Neural crest cell (in vitro differentiated cells): ENCODE measurements around the gene CCDC85A. TPM values are rescaled to one million over a fixed set of nuclear protein-coding genes. Genes with fewer than 3 reads are reported as not detected.

Source experiments
- DNase-seq: peaks from one replicate; pipeline ENCODE4 v3.0.0; 2021; ENCODE audit warnings: low read depth, mixed read lengths, low spot score
- H3K27ac Mint-ChIP-seq: one replicate; pipeline ENCODE4 v1.8.0; 2021; ENCODE audit warnings: mild to moderate bottlenecking, mixed read lengths; ENCODE audit not compliant: unreplicated experiment
- H3K27me3 Mint-ChIP-seq: 2 replicates; pipeline ENCODE4 v1.8.0; 2021; ENCODE audit warnings: low read depth, mild to moderate bottlenecking, mixed read lengths
- H3K36me3 Mint-ChIP-seq: 2 replicates; pipeline ENCODE4 v1.8.0; 2021; ENCODE audit warnings: low read depth, mild to moderate bottlenecking, mixed read lengths
- H3K4me1 Mint-ChIP-seq: 2 replicates; pipeline ENCODE4 v1.8.0; 2021; ENCODE audit warnings: mixed read lengths
- H3K4me3 Mint-ChIP-seq: one replicate; pipeline ENCODE4 v1.8.0; 2021; ENCODE audit warnings: mild to moderate bottlenecking, mixed read lengths
- H3K9me3 Mint-ChIP-seq: 2 replicates; pipeline ENCODE4 v1.8.0; 2021; ENCODE audit warnings: mixed read lengths
- total RNA-seq: library from RNA; stranded (reverse); gene quantifications from 2 replicates; pipeline ENCODE4 v1.2.1, GENCODE V29; 2021
- TF ChIP-seq, protein P1 (sequence below): fragments of 200-600 bp; sonication (generic); conservative IDR thresholded peaks from 2 replicates; pipeline ENCODE4 v1.5.0; 2021; ENCODE audit warnings: antibody characterized with exemption, mild to moderate bottlenecking

The CCDC85A gene
- total RNA-seq, 1 donor from 2014 or later: 0.19 TPM

GRCh38 chr2:56197816-56198215 is 14.0 kb downstream of the CCDC85A start:
- DNase-seq: no peak
- Mint-ChIP-seq H3K27ac (no peak overlapping the region), H3K9me3 (no peaks in the 10 kb centered on the region), H3K27me3 (peaks cover 25% of the 10 kb centered on the region), H3K4me1 (no peaks in the 10 kb centered on the region), H3K36me3 (no peaks in the 10 kb centered on the region), H3K4me3 (no peak overlapping the region)
- TF ChIP-seq, protein P1, sequence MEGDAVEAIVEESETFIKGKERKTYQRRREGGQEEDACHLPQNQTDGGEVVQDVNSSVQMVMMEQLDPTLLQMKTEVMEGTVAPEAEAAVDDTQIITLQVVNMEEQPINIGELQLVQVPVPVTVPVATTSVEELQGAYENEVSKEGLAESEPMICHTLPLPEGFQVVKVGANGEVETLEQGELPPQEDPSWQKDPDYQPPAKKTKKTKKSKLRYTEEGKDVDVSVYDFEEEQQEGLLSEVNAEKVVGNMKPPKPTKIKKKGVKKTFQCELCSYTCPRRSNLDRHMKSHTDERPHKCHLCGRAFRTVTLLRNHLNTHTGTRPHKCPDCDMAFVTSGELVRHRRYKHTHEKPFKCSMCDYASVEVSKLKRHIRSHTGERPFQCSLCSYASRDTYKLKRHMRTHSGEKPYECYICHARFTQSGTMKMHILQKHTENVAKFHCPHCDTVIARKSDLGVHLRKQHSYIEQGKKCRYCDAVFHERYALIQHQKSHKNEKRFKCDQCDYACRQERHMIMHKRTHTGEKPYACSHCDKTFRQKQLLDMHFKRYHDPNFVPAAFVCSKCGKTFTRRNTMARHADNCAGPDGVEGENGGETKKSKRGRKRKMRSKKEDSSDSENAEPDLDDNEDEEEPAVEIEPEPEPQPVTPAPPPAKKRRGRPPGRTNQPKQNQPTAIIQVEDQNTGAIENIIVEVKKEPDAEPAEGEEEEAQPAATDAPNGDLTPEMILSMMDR: no peak

DNA sequence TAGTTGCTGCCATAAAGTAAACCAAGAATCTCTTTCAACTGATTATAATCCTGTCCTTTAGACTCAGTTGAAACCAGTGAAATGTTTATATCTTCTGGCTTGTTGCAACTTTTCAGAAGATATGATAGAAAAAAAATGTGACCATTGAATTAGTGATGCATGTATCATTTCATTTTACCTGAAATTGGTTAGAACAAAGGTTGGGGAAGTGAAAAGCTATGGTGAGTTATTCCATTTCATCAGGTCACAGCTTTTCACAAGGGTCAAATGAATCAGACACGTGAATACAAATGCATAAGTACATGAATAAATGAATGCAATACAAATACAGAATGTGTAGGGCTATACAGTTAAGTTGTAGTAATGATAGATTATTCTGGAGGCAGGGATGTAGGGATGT is 15.1 kb downstream of the CCDC85A start:
- TF ChIP-seq, protein P1: no peak
- no peak for DNase-seq
- Mint-ChIP-seq H3K36me3 (no peaks in the 10 kb centered on the region), H3K27ac (no peak overlapping the region), H3K4me3 (no peak overlapping the region), H3K4me1 (no peaks in the 10 kb centered on the region), H3K27me3 (peaks cover 15% of the 10 kb centered on the region), H3K9me3 (no peaks in the 10 kb centered on the region)

DNA sequence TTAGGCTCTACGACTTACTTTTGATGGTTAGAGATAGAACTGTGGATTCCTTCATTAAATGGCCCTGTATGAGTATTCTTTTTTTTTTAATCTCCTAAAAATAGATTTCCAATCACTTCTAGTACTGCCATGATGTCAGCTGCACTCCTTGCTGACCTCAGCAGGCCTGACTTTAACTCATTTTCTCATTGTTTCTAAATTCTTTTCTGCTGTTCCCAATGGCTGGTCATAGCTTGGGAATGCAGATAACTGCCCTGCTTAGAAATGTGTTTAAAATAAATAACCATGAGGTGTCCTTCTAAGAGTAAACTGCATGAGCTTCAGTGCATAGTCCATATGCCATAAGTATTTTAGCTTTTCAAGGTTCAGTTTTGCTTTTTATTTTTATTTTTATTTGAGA is 15.7 kb downstream of the CCDC85A start:
- peaks cover 13% of the 10 kb centered on the region for H3K27me3 Mint-ChIP-seq
- H3K4me3 Mint-ChIP-seq: no peak overlapping the region
- H3K27ac Mint-ChIP-seq: no peak overlapping the region
- DNase-seq: no peak
- H3K4me1 Mint-ChIP-seq: no peaks in the 10 kb centered on the region
- no peaks in the 10 kb centered on the region for H3K36me3 Mint-ChIP-seq
- TF ChIP-seq, protein P1: no peak
- no peaks in the 10 kb centered on the region for H3K9me3 Mint-ChIP-seq

- DNase-seq: no peak
- no peak overlapping the region for H3K4me3 Mint-ChIP-seq
- no peaks in the 10 kb centered on the region for H3K36me3 Mint-ChIP-seq
- peaks cover 3% of the 10 kb centered on the region for H3K27me3 Mint-ChIP-seq
- no peak overlapping the region for H3K27ac Mint-ChIP-seq
- H3K4me1 Mint-ChIP-seq: no peaks in the 10 kb centered on the region
- TF ChIP-seq, protein P1: no peak
- H3K9me3 Mint-ChIP-seq: peaks cover 4% of the 10 kb centered on the region
Measured at GRCh38 chr2:56202381-56203121, 18.8 kb downstream of the CCDC85A start.

GRCh38 chr2:56204556-56204955 is 20.8 kb downstream of the CCDC85A start:
- H3K27me3 Mint-ChIP-seq: no peaks in the 10 kb centered on the region
- H3K27ac Mint-ChIP-seq: no peak overlapping the region
- TF ChIP-seq, protein P1: no peak
- H3K4me1 Mint-ChIP-seq: no peaks in the 10 kb centered on the region
- DNase-seq: no peak
- H3K36me3 Mint-ChIP-seq: no peaks in the 10 kb centered on the region
- H3K4me3 Mint-ChIP-seq: no peak overlapping the region
- H3K9me3 Mint-ChIP-seq: peaks cover 4% of the 10 kb centered on the region
